Stimulated activated CD4-positive, alpha-beta T cell treated with anti-CD3 and anti-CD28 coated beads, Interleukin-2, amount 100 ng/mL, for 48 hours (primary cell): ENCODE measurements around the gene TRPV4.

Experiments
- DNase-seq, 2 donors: peaks; one replicate each; pipeline ENCODE4 v3.0.0-alpha.2; 2020

The TRPV4 gene

GRCh38 chr12:109738878-109739665, 94.1 kb downstream of the TRPV4 start:
- no peak for DNase-seq

GRCh38 chr12:109738209-109738608, 95.0 kb downstream of the TRPV4 start:
- DNase-seq = no peak

GRCh38 chr12:109737631-109738030, 95.6 kb downstream of the TRPV4 start:
- no peak for DNase-seq

GRCh38 chr12:109737126-109737525, 96.1 kb downstream of the TRPV4 start:
- DNase-seq = no peak

GRCh38 chr12:109736552-109737108, 96.6 kb downstream of the TRPV4 start:
- no peak for DNase-seq

- DNase-seq = no peak
These were observed 97.2 kb downstream of the TRPV4 start for GRCh38 chr12:109735825-109736551.

- DNase-seq = no peak
These were observed 98.1 kb downstream of the TRPV4 start for GRCh38 chr12:109735051-109735521.

GRCh38 chr12:109734219-109735000, 98.8 kb downstream of the TRPV4 start:
- DNase-seq = no peak
